Kidney (tissue), 14 donors: ENCODE data around the gene CSTPP1. TPM values are rescaled to one million over a fixed set of nuclear protein-coding genes. Genes with fewer than 3 reads are reported as not detected.
A peak's percentile ranks its signal among the peaks of the same experiment; 100 is the strongest.

ENCODE experiments used
- DNase-seq, 5 donors: peaks; one replicate each; pipeline ENCODE4 v3.0.0-alpha.2; 2013 to 2020
- FAIRE-seq: peaks from 2 replicates; lab custom pipeline; 2012; peaks lifted over from hg19 to GRCh38; lab: Jason Lieb, UNC
- H3K27ac ChIP-seq, 2 donors: one replicate each; pipeline ENCODE4 v1.7.0; 2013; ENCODE audit warnings: low read depth in 2 of 2, low read length in 2 of 2, inconsistent platforms in 1 of 2
- H3K27me3 ChIP-seq: one replicate; pipeline ENCODE4 v1.7.1; 2013; ENCODE audit warnings: low read length, inconsistent platforms; ENCODE audit not compliant: control insufficient read depth, insufficient read depth
- H3K36me3 ChIP-seq, 3 donors: one replicate each; pipeline versions ENCODE4 v1.7.0 to v1.7.1; 2013; ENCODE audit warnings: low read length in 3 of 3, control low read depth in 1 of 3, inconsistent platforms in 1 of 3; ENCODE audit not compliant: insufficient read depth in 3 of 3, control insufficient read depth in 2 of 3
- H3K4me1 ChIP-seq, 3 donors: one replicate each; pipeline versions ENCODE4 v1.7.0 to v1.7.1; 2013; ENCODE audit warnings: low read length in 3 of 3, inconsistent platforms in 1 of 3, low read depth in 1 of 3; ENCODE audit not compliant: control insufficient read depth in 2 of 3, insufficient read depth in 2 of 3
- H3K4me3 ChIP-seq, 3 donors: one replicate each; pipeline versions ENCODE4 v1.7.0 to v1.8.1; 2013; ENCODE audit warnings: low read length in 3 of 3, control low read depth in 1 of 3, inconsistent platforms in 1 of 3
- H3K9ac ChIP-seq, 3 donors: one replicate each; pipeline versions ENCODE4 v1.7.0 to v1.7.1; 2013; ENCODE audit warnings: low read length in 3 of 3, control low read depth in 1 of 3, inconsistent platforms in 1 of 3
- H3K9me3 ChIP-seq, 3 donors: one replicate each; pipeline versions ENCODE4 v1.7.0 to v1.7.1; 2013; ENCODE audit warnings: low read length in 3 of 3, control low read depth in 1 of 3, inconsistent platforms in 1 of 3; ENCODE audit not compliant: control insufficient read depth in 2 of 3, insufficient read depth in 1 of 3
- CTCF ChIP-seq: IDR thresholded peaks from 3 replicates; pipeline ENCODE4 v1.5.1; 2012; ENCODE audit warnings: mild to moderate bottlenecking, moderate library complexity, borderline replicate concordance; ENCODE audit not compliant: insufficient read depth; ENCODE audit errors: extremely low read depth
- intact Hi-C: fragments of 100-400 bp; cut with DNase I; formaldehyde crosslinking; loops from one replicate; pipeline ENCODE4 v1.11.1; 2022
- polyA plus RNA-seq: library from polyadenylated mRNA; stranded (reverse); fragments of 350-450 nt; fragmentation: Illumina TruSeq; extraction: RNeasy Lipid Tissue Mini Kit (QIAGEN cat#74804); gene quantifications from one replicate; pipeline ENCODE4 v1.2.3, GENCODE V29; 2014; ENCODE audit warnings: low read depth, low replicate concordance; ENCODE audit not compliant: insufficient read depth
- total RNA-seq: library from RNA; stranded (reverse); fragmentation: NEBNext Ultra II Directional; extraction: Animal tissue kit (Norgen Biotek cat#: 25700); gene quantifications from one replicate; pipeline ENCODE4 v1.2.1, GENCODE V29; 2021
- donor health status: control.
- donor health status: control.
- donor health status: control.
- donor health status: control.
- donor health status: control.
- donor health status: DM: yes; HTN: yes; CAD: no.
- donor health status: Normal renal cell carcinoma (clear cell type).

Gene CSTPP1
- total and polyA plus RNA-seq, 2 donors from 2014 or later, result 37.4 to 50.3 TPM

DNA sequence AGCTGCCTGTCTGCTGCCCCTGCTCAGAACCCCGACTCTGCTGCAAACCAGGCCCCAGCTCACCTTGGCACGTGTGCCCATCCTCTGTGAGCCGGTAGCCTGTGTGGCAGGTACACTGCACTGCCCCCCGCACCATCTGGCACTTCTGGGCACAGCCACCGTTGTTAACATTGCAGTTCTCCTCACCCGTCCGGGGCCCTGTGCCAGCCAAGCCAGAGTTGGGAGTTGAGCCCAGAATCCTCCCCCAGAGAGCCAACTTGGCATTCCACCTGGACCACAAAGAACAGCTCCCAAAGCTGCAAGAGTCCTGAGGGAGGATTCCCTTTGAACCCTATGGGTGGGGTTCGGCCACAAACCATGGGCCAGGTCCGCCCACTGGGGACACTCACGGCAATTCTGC is 40.7 kb upstream of the CSTPP1 start:
- Histone ChIP-seq H3K4me3 (no peak overlapping the region), H3K9me3 (no peaks in the 10 kb centered on the region), H3K27me3 (no peaks in the 10 kb centered on the region), H3K9ac (no peak overlapping the region), H3K4me1 (no peaks in the 10 kb centered on the region), H3K36me3 (no peaks in the 10 kb centered on the region), H3K27ac (no peak overlapping the region)
- FAIRE-seq, result no peak
- intact Hi-C loops, result no loop called here
- no peak for TF ChIP-seq CTCF
- DNase-seq, result no peak

GRCh38 chr11:46896719-46897406 is 39.7 kb upstream of the CSTPP1 start:
- Histone ChIP-seq H3K27me3 (no peaks in the 10 kb centered on the region), H3K9ac (no peak overlapping the region), H3K4me1 (no peaks in the 10 kb centered on the region), H3K4me3 (no peak overlapping the region), H3K27ac (no peak overlapping the region), H3K9me3 (no peaks in the 10 kb centered on the region), H3K36me3 (no peaks in the 10 kb centered on the region)
- FAIRE-seq (no peak), DNase-seq (peak in 1 of 5 donors; percentile 70)
- no peak for TF ChIP-seq CTCF
- intact Hi-C loops, result no loop called here

DNA sequence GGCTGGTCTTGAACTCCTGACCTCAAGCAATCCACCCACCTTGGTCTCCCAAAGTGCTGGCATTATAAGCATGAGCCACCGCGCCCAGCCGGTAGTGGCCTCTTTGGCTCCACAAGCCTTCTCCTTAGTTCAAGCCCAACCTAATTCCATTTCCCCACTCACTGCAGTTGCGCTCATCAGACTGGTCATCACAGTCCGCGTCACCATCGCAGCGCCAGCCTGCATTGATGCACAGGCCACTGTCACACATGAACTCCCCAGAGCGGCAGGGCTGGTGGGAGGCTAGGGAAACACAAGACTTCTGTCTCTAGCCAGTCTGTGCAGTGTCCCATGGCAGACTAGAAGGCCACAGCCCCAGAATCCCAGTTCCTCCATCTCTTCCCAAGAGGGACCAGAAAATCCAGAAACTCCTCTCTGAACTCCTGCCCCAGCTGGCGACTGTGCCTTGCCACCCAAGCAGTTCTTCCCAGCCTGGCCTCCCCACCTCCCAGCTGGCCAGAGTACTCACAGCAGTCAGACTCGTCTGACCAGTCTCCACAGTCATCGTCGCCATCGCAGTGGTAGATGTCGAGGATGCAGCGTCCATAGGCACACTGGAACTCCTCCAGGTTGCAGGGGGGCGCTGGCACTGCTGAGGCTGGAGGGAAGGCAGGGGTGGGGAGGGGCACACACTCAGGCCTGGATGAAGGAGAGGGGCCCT is 38.0 kb upstream of the CSTPP1 start:
- no peaks in the 10 kb centered on the region for H3K9me3 ChIP-seq
- H3K4me1 ChIP-seq, result no peaks in the 10 kb centered on the region
- DNase-seq, result peak in 1 of 5 donors; percentile 14
- no peak for FAIRE-seq
- H3K36me3 ChIP-seq, result no peaks in the 10 kb centered on the region
- no peak for TF ChIP-seq CTCF
- H3K27ac ChIP-seq, result no peak overlapping the region
- no peak overlapping the region for H3K4me3 ChIP-seq
- intact Hi-C loops, result no loop called here
- H3K9ac ChIP-seq, result no peak overlapping the region
- H3K27me3 ChIP-seq, result no peaks in the 10 kb centered on the region
